Measurements from ENCODE around the gene KERA. TPM values are rescaled to one million over a fixed set of nuclear protein-coding genes. Genes with fewer than 3 reads are reported as not detected.

KERA gene
- total and polyA plus RNA-seq, 2 experiments from 2014 or later: not detected

DNA sequence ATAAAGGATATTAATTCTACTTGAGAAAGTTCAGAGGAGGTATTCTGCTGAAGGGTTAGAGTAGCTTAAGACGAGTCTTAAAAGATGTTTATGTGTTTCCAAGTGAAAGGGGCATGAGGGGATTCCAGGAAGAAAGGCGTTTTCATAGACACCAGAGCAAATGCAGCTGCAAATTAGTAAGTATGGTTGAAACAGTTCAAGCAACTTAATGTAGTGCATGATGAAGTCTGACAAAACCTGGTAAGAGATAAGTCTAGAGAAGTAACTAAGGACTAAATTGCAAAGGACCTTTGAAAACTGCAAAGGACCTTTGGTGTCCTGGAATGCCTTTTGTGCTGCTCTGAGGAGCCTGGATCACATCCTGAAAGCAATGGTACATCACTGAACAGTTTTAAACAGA lies 42.0 kb upstream of the KERA start (continued):
- TF ChIP-seq, protein P1, sequence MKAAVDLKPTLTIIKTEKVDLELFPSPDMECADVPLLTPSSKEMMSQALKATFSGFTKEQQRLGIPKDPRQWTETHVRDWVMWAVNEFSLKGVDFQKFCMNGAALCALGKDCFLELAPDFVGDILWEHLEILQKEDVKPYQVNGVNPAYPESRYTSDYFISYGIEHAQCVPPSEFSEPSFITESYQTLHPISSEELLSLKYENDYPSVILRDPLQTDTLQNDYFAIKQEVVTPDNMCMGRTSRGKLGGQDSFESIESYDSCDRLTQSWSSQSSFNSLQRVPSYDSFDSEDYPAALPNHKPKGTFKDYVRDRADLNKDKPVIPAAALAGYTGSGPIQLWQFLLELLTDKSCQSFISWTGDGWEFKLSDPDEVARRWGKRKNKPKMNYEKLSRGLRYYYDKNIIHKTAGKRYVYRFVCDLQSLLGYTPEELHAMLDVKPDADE (IDR thresholded peaks at IDR 0.05): no peak

DNA sequence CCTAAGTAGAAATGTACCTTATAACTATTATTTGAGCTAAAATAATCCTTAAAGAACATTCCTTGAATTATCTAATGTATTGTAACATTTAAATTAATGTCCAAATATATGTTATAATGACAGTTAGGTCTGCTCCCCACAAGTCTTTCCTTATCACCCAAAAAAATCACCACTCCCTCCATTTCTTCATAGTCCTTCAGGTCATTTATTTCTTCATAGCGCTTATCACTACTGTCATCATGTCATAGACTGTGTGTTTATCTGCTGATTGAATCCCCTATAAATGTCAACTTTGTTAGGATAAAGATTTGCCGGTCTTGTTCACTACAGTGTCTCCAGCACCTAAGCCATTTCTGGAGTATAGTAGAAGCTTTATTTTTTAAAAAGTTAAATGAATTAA lies 41.5 kb upstream of the KERA start:
- no peak for DNase-seq (ENCODE audit: low spot score)
- no peaks in the 10 kb centered on the region; the same call in 1 of the 2 replicates for H3K9me2 ChIP-seq (ENCODE audit: insufficient read depth)
- H3K4me1 ChIP-seq (ENCODE audit: insufficient read depth): 0 out of 2 replicates have a peak, but pooled peaks cover 2% of the 10 kb centered on the region
- ATAC-seq: no peak
- no peaks in the 10 kb centered on the region for H3K79me2 ChIP-seq (replicated peaks; ENCODE audit: insufficient read depth)
- no peak overlapping the region for H3K27ac ChIP-seq (ENCODE audit: low read depth)
- H3K4me3 ChIP-seq: no peak overlapping the region
- H3K4me2 ChIP-seq: no peak overlapping the region
- H2AFZ ChIP-seq: no peak overlapping the region
- H3K27me3 ChIP-seq (ENCODE audit: insufficient read depth): no peaks in the 10 kb centered on the region
- H4K20me1 ChIP-seq (replicated peaks; ENCODE audit: insufficient read depth): no peaks in the 10 kb centered on the region
- Mint-ChIP-seq H3K27ac (no peak overlapping the region), H3K36me3 (ENCODE audit: low read depth) (no peaks in the 10 kb centered on the region), H3K27me3 (ENCODE audit: insufficient read depth, low read depth, poor library complexity) (no peaks in the 10 kb centered on the region), H3K9me3 (no peaks in the 10 kb centered on the region), H3K4me3 (no peak overlapping the region), H3K4me1 (no peaks in the 10 kb centered on the region)
- H3F3A ChIP-seq (replicated peaks; ENCODE audit: low read depth): no peaks in the 10 kb centered on the region
- no peaks in the 10 kb centered on the region for H3K36me3 ChIP-seq (ENCODE audit: insufficient read depth)
- TF ChIP-seq CREB1 (CRISPR knock-in tag; IDR thresholded peaks at IDR 0.05; ENCODE audit: low read depth) (no peak), NANOG (IDR thresholded peaks at IDR 0.05; ENCODE audit: borderline replicate concordance) (no peak), POLR2AphosphoS5 (IDR thresholded peaks at IDR 0.05; ENCODE audit: low read depth) (no peak)
- TF ChIP-seq, protein P2, sequence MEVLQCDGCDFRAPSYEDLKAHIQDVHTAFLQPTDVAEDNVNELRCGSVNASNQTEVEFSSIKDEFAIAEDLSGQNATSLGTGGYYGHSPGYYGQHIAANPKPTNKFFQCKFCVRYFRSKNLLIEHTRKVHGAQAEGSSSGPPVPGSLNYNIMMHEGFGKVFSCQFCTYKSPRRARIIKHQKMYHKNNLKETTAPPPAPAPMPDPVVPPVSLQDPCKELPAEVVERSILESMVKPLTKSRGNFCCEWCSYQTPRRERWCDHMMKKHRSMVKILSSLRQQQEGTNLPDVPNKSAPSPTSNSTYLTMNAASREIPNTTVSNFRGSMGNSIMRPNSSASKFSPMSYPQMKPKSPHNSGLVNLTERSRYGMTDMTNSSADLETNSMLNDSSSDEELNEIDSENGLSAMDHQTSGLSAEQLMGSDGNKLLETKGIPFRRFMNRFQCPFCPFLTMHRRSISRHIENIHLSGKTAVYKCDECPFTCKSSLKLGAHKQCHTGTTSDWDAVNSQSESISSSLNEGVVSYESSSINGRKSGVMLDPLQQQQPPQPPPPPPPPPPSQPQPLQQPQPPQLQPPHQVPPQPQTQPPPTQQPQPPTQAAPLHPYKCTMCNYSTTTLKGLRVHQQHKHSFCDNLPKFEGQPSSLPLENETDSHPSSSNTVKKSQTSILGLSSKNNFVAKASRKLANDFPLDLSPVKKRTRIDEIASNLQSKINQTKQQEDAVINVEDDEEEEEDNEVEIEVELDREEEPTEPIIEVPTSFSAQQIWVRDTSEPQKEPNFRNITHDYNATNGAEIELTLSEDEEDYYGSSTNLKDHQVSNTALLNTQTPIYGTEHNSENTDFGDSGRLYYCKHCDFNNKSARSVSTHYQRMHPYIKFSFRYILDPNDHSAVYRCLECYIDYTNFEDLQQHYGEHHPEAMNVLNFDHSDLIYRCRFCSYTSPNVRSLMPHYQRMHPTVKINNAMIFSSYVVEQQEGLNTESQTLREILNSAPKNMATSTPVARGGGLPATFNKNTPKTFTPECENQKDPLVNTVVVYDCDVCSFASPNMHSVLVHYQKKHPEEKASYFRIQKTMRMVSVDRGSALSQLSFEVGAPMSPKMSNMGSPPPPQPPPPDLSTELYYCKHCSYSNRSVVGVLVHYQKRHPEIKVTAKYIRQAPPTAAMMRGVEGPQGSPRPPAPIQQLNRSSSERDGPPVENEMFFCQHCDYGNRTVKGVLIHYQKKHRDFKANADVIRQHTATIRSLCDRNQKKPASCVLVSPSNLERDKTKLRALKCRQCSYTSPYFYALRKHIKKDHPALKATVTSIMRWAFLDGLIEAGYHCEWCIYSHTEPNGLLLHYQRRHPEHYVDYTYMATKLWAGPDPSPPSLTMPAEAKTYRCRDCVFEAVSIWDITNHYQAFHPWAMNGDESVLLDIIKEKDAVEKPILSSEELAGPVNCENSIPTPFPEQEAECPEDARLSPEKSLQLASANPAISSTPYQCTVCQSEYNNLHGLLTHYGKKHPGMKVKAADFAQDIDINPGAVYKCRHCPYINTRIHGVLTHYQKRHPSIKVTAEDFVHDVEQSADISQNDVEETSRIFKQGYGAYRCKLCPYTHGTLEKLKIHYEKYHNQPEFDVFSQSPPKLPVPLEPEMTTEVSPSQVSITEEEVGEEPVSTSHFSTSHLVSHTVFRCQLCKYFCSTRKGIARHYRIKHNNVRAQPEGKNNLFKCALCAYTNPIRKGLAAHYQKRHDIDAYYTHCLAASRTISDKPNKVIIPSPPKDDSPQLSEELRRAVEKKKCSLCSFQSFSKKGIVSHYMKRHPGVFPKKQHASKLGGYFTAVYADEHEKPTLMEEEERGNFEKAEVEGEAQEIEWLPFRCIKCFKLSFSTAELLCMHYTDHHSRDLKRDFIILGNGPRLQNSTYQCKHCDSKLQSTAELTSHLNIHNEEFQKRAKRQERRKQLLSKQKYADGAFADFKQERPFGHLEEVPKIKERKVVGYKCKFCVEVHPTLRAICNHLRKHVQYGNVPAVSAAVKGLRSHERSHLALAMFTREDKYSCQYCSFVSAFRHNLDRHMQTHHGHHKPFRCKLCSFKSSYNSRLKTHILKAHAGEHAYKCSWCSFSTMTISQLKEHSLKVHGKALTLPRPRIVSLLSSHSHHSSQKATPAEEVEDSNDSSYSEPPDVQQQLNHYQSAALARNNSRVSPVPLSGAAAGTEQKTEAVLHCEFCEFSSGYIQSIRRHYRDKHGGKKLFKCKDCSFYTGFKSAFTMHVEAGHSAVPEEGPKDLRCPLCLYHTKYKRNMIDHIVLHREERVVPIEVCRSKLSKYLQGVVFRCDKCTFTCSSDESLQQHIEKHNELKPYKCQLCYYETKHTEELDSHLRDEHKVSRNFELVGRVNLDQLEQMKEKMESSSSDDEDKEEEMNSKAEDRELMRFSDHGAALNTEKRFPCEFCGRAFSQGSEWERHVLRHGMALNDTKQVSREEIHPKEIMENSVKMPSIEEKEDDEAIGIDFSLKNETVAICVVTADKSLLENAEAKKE (CRISPR knock-in tag; IDR thresholded peaks at IDR 0.05): no peak
- TF ChIP-seq, protein P3, sequence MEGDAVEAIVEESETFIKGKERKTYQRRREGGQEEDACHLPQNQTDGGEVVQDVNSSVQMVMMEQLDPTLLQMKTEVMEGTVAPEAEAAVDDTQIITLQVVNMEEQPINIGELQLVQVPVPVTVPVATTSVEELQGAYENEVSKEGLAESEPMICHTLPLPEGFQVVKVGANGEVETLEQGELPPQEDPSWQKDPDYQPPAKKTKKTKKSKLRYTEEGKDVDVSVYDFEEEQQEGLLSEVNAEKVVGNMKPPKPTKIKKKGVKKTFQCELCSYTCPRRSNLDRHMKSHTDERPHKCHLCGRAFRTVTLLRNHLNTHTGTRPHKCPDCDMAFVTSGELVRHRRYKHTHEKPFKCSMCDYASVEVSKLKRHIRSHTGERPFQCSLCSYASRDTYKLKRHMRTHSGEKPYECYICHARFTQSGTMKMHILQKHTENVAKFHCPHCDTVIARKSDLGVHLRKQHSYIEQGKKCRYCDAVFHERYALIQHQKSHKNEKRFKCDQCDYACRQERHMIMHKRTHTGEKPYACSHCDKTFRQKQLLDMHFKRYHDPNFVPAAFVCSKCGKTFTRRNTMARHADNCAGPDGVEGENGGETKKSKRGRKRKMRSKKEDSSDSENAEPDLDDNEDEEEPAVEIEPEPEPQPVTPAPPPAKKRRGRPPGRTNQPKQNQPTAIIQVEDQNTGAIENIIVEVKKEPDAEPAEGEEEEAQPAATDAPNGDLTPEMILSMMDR (conservative IDR thresholded peaks at IDR 0.05; ENCODE audit: low read depth in 2 of 2): no peak
